Activated CD8-positive, alpha-beta memory T cell treated with anti-CD3 and anti-CD28 coated beads, Interleukin-2, amount 10 ng/mL, durations not matched to agents 7 days and 5 days (primary cell): ENCODE data around the gene TUBG2. TPM values are rescaled to one million over a fixed set of nuclear protein-coding genes. Genes with fewer than 3 reads are reported as not detected.

Experiments used
- ATAC-seq: fragments of 150-1000 bp; cut with Tn5 transposase; one replicate; pipeline ENCODE4 v1.10.0; 2021; ENCODE audit warnings: moderate library complexity
- CTCF ChIA-PET: fragments of 350-600 bp; sonication (Branson Sonifier 250); formaldehyde crosslinking; loops from one replicate; lab custom pipeline; 2021; ENCODE audit warnings: antibody characterized with exemption; lab: Charles Lee
- DNase-seq: peaks from one replicate; pipeline ENCODE4 v3.0.0-alpha.2; 2020
- H3K27ac Mint-ChIP-seq: one replicate; pipeline ENCODE4 v1.8.0; 2021; ENCODE audit warnings: mild to moderate bottlenecking, mixed read lengths
- H3K27me3 Mint-ChIP-seq: one replicate; pipeline ENCODE4 v1.8.0; 2021; ENCODE audit warnings: mixed read lengths
- H3K36me3 Mint-ChIP-seq: one replicate; pipeline ENCODE4 v1.8.0; 2021; ENCODE audit warnings: mild to moderate bottlenecking, mixed read lengths
- H3K4me1 Mint-ChIP-seq: one replicate; pipeline ENCODE4 v1.8.0; 2021; ENCODE audit warnings: mixed read lengths
- H3K4me3 Mint-ChIP-seq: one replicate; pipeline ENCODE4 v1.8.0; 2021; ENCODE audit warnings: mild to moderate bottlenecking, moderate library complexity, mixed read lengths
- H3K9me3 Mint-ChIP-seq: one replicate; pipeline ENCODE4 v1.8.0; 2022; ENCODE audit warnings: low read depth, mixed read lengths
- microRNA-seq: library from miRNA; unstranded; fragments of <30 nt; microRNA quantifications from one replicate; pipeline ENCODE4 v1.2.0, GENCODE V29; 2022
- total RNA-seq, 2 experiments: library from RNA; stranded (reverse); gene quantifications; one replicate each; pipeline ENCODE4 v1.2.3, GENCODE V29; 2021

TUBG2 gene
- total RNA-seq, 2 experiments from 2014 or later: 13.5 to 14.6 TPM

- Mint-ChIP-seq H3K4me3 (no peak overlapping the region), H3K27me3 (no peaks in the 10 kb centered on the region), H3K9me3 (no peaks in the 10 kb centered on the region), H3K27ac (no peak overlapping the region), H3K4me1 (peaks cover 7% of the 10 kb centered on the region), H3K36me3 (peaks cover 24% of the 10 kb centered on the region)
- DNase-seq (no peak), ATAC-seq (no peak)
- CTCF ChIA-PET: interaction anchor here (1.6 kb wide), 1 partner anchor 18 kb away, joined by 4 read pairs; no protein-coding TSS in a partner anchor
These were observed 40.3 kb downstream of the TUBG2 start for GRCh38 chr17:42699415-42699740.

- no peak for DNase-seq
- no peak overlapping the region for H3K4me3 Mint-ChIP-seq
- H3K9me3 Mint-ChIP-seq: no peaks in the 10 kb centered on the region
- peaks cover 18% of the 10 kb centered on the region for H3K4me1 Mint-ChIP-seq
- CTCF ChIA-PET: no interaction called here
- ATAC-seq: no peak
- no peak overlapping the region for H3K27ac Mint-ChIP-seq
- H3K36me3 Mint-ChIP-seq: peaks cover 33% of the 10 kb centered on the region
- H3K27me3 Mint-ChIP-seq: no peaks in the 10 kb centered on the region
These were observed 41.7 kb downstream of the TUBG2 start for GRCh38 chr17:42700586-42701289.

- peaks cover 42% of the 10 kb centered on the region for H3K36me3 Mint-ChIP-seq
- H3K4me1 Mint-ChIP-seq: peaks cover 30% of the 10 kb centered on the region
- no peak overlapping the region for H3K27ac Mint-ChIP-seq
- H3K4me3 Mint-ChIP-seq: no peak overlapping the region
- ATAC-seq: no peak
- CTCF ChIA-PET: interaction anchor here (1.2 kb wide), 1 partner anchor 125 kb away, joined by 3 read pairs; the partner anchor contains the start of gene PSMC3IP
- DNase-seq: no peak
- no peaks in the 10 kb centered on the region for H3K27me3 Mint-ChIP-seq
- H3K9me3 Mint-ChIP-seq: no peaks in the 10 kb centered on the region
These were observed 43.4 kb downstream of the TUBG2 start for GRCh38 chr17:42702446-42702845.

GRCh38 chr17:42704490-42704836 lies 45.4 kb downstream of the TUBG2 start:
- Mint-ChIP-seq H3K27ac (peak overlapping the region; percentile 29), H3K4me1 (peaks cover 37% of the 10 kb centered on the region), H3K27me3 (peaks cover 3% of the 10 kb centered on the region), H3K36me3 (peaks cover 55% of the 10 kb centered on the region), H3K9me3 (no peaks in the 10 kb centered on the region), H3K4me3 (no peak overlapping the region)
- CTCF ChIA-PET: interaction anchor here (1.0 to 1.3 kb wide), 2 partner anchors 59 to 126 kb away, joined by 3 to 5 read pairs; no protein-coding TSS in a partner anchor
- no peak for DNase-seq
- peak; percentile 38 for ATAC-seq

- peaks cover 37% of the 10 kb centered on the region for H3K4me1 Mint-ChIP-seq
- ATAC-seq: peak; percentile 79
- peak overlapping the region; percentile 29 for H3K27ac Mint-ChIP-seq
- peaks cover 3% of the 10 kb centered on the region for H3K27me3 Mint-ChIP-seq
- CTCF ChIA-PET: interaction anchor here (1.0 to 1.3 kb wide), 2 partner anchors 59 to 127 kb away, joined by 3 to 5 read pairs; no protein-coding TSS in a partner anchor
- no peaks in the 10 kb centered on the region for H3K9me3 Mint-ChIP-seq
- H3K36me3 Mint-ChIP-seq: peaks cover 57% of the 10 kb centered on the region
- H3K4me3 Mint-ChIP-seq: no peak overlapping the region
- DNase-seq: peak; percentile 69
These were observed 45.9 kb downstream of the TUBG2 start for GRCh38 chr17:42704837-42705494.

GRCh38 chr17:42706732-42707131 lies 47.6 kb downstream of the TUBG2 start:
- no peak for ATAC-seq
- H3K4me3 Mint-ChIP-seq: no peak overlapping the region
- H3K4me1 Mint-ChIP-seq: peaks cover 37% of the 10 kb centered on the region
- no peak overlapping the region for H3K27ac Mint-ChIP-seq
- H3K36me3 Mint-ChIP-seq: peaks cover 63% of the 10 kb centered on the region
- no peaks in the 10 kb centered on the region for H3K9me3 Mint-ChIP-seq
- CTCF ChIA-PET: interaction anchor here (0.9 to 1.2 kb wide), 4 partner anchors 31 to 128 kb away, joined by 3 to 4 read pairs (median 3); no protein-coding TSS in a partner anchor
- peaks cover 3% of the 10 kb centered on the region for H3K27me3 Mint-ChIP-seq
- peak; percentile 61 for DNase-seq

- CTCF ChIA-PET: interaction anchor here (1.2 kb wide), 2 partner anchors 55 to 130 kb away, joined by 4 to 6 read pairs; no protein-coding TSS in a partner anchor
- Mint-ChIP-seq H3K36me3 (peaks cover 61% of the 10 kb centered on the region), H3K4me1 (peaks cover 37% of the 10 kb centered on the region), H3K27ac (no peak overlapping the region), H3K4me3 (no peak overlapping the region), H3K9me3 (no peaks in the 10 kb centered on the region), H3K27me3 (peaks cover 3% of the 10 kb centered on the region)
- DNase-seq (no peak), ATAC-seq (no peak)
These were observed 49.5 kb downstream of the TUBG2 start for GRCh38 chr17:42708588-42708987.

- DNase-seq (no peak), ATAC-seq (no peak)
- H3K36me3 Mint-ChIP-seq: peaks cover 57% of the 10 kb centered on the region
- no peaks in the 10 kb centered on the region for H3K9me3 Mint-ChIP-seq
- no peak overlapping the region for H3K4me3 Mint-ChIP-seq
- peaks cover 3% of the 10 kb centered on the region for H3K27me3 Mint-ChIP-seq
- no peak overlapping the region for H3K27ac Mint-ChIP-seq
- CTCF ChIA-PET: interaction anchor here (1.3 kb wide), 1 partner anchor 54 kb away, joined by 4 read pairs; no protein-coding TSS in a partner anchor
- H3K4me1 Mint-ChIP-seq: peaks cover 28% of the 10 kb centered on the region
These were observed 50.5 kb downstream of the TUBG2 start for GRCh38 chr17:42709561-42709960.

Small RNAs within 50 kb of the gene (microRNA-seq; reads per million reads assigned to microRNA genes)
- not detected for gene MIR6780A

Other genes starting within 250 kb of the TUBG2 start
- gene CAVIN1, start 236.0 kb upstream of the TUBG2 start, total RNA-seq: 1 to 10 TPM in 1 of 2 experiments, under 1 TPM in 1; 0.66 to 1.3 TPM
- 1 to 10 TPM; 4.6 to 6.0 TPM for gene ATP6V0A1, start 200.4 kb upstream of the TUBG2 start, total RNA-seq
- gene NAGLU, start 123.0 kb upstream of the TUBG2 start, total RNA-seq: 10 to 100 TPM; 18.2 to 19.4 TPM
- gene HSD17B1, start 106.4 kb upstream of the TUBG2 start, total RNA-seq: 1 to 10 TPM in 1 of 2 experiments, under 1 TPM in 1; 0.70 to 1.1 TPM
- 100 to 1,000 TPM in 1 of 2 experiments, 10 to 100 TPM in 1; 95.9 to 108 TPM for gene COASY, start 97.1 kb upstream of the TUBG2 start, total RNA-seq
- 10 to 100 TPM; 54.8 to 60.4 TPM for gene MLX, start 92.2 kb upstream of the TUBG2 start, total RNA-seq
- gene PSMC3IP, start 81.6 kb upstream of the TUBG2 start, total RNA-seq: 10 to 100 TPM; 24.4 to 25.5 TPM
- gene RETREG3, start 49.9 kb upstream of the TUBG2 start, total RNA-seq: 10 to 100 TPM; 46.7 to 54.2 TPM
- 100 to 1,000 TPM in 1 of 2 experiments, 10 to 100 TPM in 1; 92.3 to 103 TPM for gene TUBG1, start 49.6 kb upstream of the TUBG2 start, total RNA-seq
- gene PLEKHH3, start 17.7 kb downstream of the TUBG2 start, total RNA-seq: 1 to 10 TPM; 1.3 to 1.4 TPM
- gene CCR10, start 22.6 kb downstream of the TUBG2 start, total RNA-seq: under 1 TPM in 1 of 2 experiments, not detected in 1; 0.45 TPM
- gene CNTNAP1, start 23.2 kb downstream of the TUBG2 start, total RNA-seq: 1 to 10 TPM in 1 of 2 experiments, under 1 TPM in 1; 0.61 to 1.9 TPM
- 10 to 100 TPM; 39.9 to 46.5 TPM for gene EZH1, start 85.8 kb downstream of the TUBG2 start, total RNA-seq
- not detected for gene RAMP2, start 101.9 kb downstream of the TUBG2 start, total RNA-seq
- 10 to 100 TPM; 62.8 to 77.8 TPM for gene VPS25, start 114.2 kb downstream of the TUBG2 start, total RNA-seq
- under 1 TPM; 0.20 to 0.59 TPM for gene WNK4, start 121.3 kb downstream of the TUBG2 start, total RNA-seq
- gene COA3, start 139.4 kb downstream of the TUBG2 start, total RNA-seq: 10 to 100 TPM; 43.7 to 48.2 TPM
- not detected for gene CNTD1, start 139.6 kb downstream of the TUBG2 start, total RNA-seq
- gene BECN1, start 165.0 kb downstream of the TUBG2 start, total RNA-seq: 10 to 100 TPM; 94.7 to 99.8 TPM
- gene PSME3, start 174.1 kb downstream of the TUBG2 start, total RNA-seq: 100 to 1,000 TPM; 123 to 166 TPM
- 1 to 10 TPM; 1.8 to 2.4 TPM for gene AOC2, start 185.3 kb downstream of the TUBG2 start, total RNA-seq
- gene AOC3, start 191.9 kb downstream of the TUBG2 start, total RNA-seq: 1 to 10 TPM; 1.1 to 1.5 TPM
- gene G6PC1, start 241.5 kb downstream of the TUBG2 start, total RNA-seq: not detected